GM19025 (cell line): ENCODE results near the gene ADIPOR2.

Experiments used
- ATAC-seq: cut with Tn5 transposase; IDR thresholded peaks from one replicate; pipeline ENCODE4 v1.9.1; 2021; ENCODE audit warnings: mild to moderate bottlenecking, low read depth, moderate library complexity; ENCODE audit not compliant: unreplicated experiment

ADIPOR2 gene

GRCh38 chr12:1767407-1768090 is 76.7 kb downstream of the ADIPOR2 start:
- no peak for ATAC-seq

DNA sequence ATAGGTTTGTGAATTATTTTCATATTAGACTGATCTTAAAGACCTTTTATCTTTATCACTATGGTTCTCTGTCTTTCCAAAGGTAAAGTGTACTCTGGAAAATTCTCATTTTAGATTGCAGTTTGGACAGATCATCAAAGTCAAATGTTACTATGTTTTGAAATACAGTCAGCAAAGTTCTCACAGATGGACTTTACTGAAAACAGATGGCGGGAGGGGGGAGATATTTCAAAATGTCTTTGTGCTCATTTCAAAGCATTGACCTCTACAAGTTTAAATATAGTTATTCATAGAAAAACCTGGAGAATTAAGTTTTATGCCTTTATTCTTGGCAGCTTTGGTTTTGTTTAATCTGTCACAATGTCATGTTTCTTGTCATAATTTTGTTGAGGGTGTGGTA is 77.7 kb downstream of the ADIPOR2 start:
- no peak for ATAC-seq

- no peak for ATAC-seq
Measured at GRCh38 chr12:1769809-1770494, 79.1 kb downstream of the ADIPOR2 start.

DNA sequence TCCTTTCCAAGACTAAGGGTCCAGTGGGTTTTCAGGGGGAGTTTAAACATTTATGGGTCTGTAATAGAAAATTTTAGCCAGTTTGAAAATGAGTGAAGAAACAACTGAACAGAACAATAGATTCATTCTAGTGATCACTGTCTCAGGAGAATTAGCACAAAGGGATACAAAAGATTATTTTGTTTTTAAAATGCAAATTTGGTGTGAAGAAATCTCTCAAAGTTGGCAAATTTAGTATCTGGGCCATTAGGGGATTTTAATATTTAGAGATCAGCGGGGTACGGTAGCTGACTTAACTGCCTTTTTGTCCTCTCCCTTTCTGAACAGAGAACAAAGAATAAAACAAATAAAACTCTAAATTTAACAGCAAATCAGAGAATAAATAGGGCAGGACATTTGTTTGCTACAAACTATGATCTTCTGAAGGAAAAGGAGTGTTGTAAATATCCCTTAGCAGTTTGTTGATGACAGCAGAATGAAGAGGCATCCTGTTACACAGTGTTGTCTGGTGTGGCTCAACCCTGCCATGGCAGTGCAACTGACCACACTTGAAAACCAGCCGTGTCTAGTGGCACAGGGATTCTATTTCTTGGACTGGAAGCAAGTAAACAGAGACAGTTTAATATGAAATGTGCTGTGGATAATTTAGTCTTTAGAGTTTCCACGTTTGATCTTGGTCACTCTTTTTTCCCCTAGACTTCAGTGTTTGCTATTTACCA is 83.2 kb downstream of the ADIPOR2 start:
- ATAC-seq, result no peak

- ATAC-seq, result no peak
Measured at GRCh38 chr12:1776170-1776921, 85.5 kb downstream of the ADIPOR2 start.

DNA sequence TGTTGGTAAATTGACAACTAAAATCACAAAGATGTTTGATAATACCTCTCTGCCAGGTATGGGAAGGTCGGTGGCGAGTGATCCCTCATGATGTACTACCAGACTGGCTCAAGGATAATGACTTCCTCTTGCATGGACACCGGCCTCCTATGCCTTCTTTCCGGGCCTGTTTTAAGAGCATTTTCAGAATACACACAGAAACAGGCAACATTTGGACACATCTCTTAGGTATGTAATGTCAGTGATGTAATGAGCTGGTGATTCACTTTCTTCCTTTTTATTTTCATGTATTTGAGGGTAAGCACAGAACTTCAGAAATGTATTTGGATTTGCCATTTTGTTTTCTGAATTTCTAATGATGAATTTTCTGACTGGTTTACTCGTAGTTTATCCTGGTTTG is 86.9 kb downstream of the ADIPOR2 start:
- no peak for ATAC-seq

DNA sequence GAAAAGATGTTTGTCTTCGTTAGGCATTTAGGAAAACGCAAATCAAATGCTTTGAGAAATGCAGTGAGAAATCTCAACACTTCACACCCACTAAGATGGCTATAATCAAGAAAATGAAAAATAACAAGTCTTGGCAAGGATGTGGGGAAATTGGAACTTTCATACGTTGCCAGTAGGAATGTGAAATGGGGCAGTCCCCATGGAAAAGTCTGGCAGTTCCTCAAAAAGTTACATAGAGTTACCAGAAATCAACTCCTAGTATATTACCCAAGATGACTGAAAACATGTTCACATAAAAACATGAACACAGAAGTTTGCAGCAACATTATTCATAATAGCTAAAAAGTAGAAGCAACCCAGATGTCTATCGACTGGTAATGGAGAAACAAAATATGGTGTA is 88.0 kb downstream of the ADIPOR2 start:
- no peak for ATAC-seq

- no peak for ATAC-seq
Measured at GRCh38 chr12:1779783-1780182, 88.9 kb downstream of the ADIPOR2 start.

GRCh38 chr12:1781772-1782171 is 90.9 kb downstream of the ADIPOR2 start:
- ATAC-seq, result no peak

DNA sequence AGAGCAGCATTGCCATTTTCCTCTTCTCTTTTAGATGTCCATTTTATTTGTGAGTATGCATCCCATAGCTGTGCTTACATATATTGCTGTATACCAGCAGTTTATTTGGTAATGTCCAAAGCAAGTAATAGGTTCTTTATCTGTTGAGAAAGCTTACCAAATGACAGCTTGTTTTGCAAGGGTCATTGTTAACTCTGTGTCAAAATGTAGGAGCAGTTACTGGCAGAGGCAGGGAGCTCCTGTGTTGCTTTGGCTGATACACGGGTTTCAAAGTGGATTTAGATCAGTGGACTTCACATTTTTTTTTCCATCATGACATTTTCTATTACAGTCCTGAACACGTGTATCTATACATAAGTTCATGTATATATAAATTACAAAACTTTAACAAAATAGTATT is 91.3 kb downstream of the ADIPOR2 start:
- ATAC-seq, result no peak

DNA sequence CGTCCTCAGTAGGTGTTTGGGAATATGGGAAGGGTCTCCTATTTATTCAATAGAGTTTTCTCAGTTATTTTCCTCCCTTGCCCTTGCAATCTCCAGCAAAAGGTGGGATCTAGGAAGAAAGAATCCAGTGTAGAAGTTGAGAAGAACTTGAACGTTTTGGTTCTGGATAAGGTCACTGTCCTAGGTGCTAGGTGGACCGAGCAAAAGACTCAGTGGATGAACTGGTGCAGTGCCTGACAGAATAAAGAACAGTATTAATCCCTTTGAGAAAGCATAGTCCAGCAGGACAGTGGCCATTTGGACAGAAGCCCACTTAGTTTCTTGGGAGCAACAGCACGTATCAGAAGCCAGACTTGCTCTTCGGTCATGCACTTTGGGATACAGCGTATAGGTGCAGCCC is 96.8 kb downstream of the ADIPOR2 start:
- no peak for ATAC-seq

DNA sequence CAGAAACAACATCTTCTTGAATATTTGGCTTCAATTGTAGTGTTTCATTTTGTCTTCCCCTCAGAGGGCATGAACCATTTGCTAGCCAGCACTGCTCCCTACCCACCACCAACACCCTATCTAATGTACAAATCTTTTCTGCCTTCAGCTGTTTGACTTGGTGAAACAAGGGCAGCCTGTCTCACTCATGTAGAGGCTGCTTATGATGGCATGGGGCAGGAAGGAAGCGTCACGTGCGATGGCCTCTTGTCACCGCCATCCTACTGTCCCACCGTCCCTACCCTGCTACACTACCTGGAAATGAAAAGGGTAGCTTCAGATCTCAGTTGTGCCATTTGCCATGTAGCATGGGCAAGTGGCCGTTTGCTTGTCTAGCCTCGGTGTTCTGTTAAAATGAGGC is 99.6 kb downstream of the ADIPOR2 start:
- no peak for ATAC-seq

- no peak for ATAC-seq
Measured at GRCh38 chr12:1791104-1791841, 100.4 kb downstream of the ADIPOR2 start.

GRCh38 chr12:1792406-1792805 is 101.5 kb downstream of the ADIPOR2 start:
- no peak for ATAC-seq

GRCh38 chr12:1793426-1794210 is 102.7 kb downstream of the ADIPOR2 start:
- no peak for ATAC-seq

- no peak for ATAC-seq
Measured at GRCh38 chr12:1794440-1795090, 103.7 kb downstream of the ADIPOR2 start.

DNA sequence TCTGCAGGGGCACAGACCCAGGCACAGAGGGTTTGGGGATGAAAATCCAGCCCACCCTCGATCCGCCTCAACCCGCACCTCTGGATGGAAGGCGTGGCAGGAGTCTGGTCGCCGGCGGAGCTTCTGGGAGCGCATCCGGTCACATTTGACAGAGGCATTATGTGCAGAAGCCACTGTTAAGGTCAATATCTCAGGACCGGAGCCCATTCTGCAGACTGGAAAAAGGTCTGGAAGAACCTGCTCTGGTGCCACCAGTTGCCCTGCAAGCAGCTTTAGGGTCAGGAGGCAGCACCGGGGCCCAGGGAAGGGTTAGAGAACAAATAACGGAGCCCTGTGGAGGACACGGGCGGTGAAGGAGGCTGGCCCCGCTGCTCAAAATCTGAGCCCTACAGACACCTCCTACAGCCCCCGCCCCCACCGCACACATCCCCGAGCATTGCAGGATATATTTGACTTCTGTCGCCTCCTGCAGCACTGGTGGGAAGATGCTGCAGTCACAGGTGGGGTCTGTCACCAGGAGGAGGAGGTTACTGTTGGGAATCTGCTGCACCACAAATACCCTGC is 104.4 kb downstream of the ADIPOR2 start:
- no peak for ATAC-seq

DNA sequence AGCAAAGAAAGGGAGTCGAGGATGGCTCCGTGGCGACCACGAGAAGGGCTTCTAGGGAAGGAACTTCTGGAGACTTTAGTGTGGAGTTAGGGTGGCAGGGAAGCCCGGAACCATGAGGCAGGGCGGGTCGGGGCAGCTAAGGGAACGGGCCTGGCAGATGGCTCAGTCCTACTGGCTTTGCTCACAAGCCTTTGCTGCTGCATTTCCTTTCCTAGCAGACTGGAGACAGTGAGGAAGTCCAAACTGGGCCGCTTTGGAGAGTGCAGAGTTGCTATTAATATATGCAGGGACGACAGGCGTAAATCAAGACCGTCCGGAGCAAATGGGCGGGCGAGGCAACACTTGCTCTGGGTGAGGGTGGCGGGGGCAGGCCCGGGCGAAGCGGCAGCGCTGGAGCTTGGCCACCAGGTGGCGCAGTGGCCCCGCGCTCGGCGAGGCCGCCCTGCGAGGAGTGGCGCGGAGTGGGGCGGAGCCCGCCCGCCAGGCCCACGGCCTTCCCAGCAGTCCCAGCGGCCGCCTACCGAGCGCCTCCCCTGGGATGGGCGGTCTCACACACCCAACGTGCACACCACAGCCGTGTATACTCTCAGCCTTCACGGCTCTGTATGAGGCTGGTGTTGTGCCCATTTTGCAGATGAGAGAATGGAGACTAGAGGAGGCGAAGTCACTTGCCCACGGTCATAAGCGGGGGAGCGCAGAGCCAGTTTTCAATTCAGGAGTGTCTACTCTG is 105.1 kb downstream of the ADIPOR2 start:
- peak; percentile 92 for ATAC-seq
